Measurements from ENCODE around the gene ZNF648.

Gene ZNF648

DNA sequence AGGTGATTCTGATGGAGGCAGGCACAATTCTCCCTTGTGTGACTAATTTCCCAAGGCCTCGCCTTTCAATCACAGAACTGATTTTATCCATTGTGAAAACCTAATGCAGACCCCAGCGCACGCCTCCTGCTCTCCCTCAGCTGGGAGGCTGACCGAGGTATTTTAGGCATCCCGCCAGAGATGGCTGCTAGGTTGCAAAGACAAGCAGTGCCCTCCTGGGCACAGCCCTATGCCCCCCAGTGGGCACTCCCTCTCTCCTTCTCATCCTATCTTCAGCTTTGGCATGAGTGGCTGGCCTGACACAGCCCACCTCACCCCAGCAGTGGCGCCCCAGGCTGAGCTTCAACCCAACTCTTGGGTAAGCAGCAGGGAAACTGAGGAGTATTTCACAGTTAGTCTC is 24.2 kb upstream of the ZNF648 start:
- H3K9me3 Mint-ChIP-seq = no peaks in the 10 kb centered on the region
- H3K27me3 Mint-ChIP-seq = no peaks in the 10 kb centered on the region
- no peak overlapping the region for H3K4me3 Mint-ChIP-seq
- no peaks in the 10 kb centered on the region for H3K36me3 Mint-ChIP-seq (ENCODE audit: low read depth)
- no peak overlapping the region for H3K27ac Mint-ChIP-seq
- H3K4me1 Mint-ChIP-seq (ENCODE audit: low read depth) = peaks cover 29% of the 10 kb centered on the region

DNA sequence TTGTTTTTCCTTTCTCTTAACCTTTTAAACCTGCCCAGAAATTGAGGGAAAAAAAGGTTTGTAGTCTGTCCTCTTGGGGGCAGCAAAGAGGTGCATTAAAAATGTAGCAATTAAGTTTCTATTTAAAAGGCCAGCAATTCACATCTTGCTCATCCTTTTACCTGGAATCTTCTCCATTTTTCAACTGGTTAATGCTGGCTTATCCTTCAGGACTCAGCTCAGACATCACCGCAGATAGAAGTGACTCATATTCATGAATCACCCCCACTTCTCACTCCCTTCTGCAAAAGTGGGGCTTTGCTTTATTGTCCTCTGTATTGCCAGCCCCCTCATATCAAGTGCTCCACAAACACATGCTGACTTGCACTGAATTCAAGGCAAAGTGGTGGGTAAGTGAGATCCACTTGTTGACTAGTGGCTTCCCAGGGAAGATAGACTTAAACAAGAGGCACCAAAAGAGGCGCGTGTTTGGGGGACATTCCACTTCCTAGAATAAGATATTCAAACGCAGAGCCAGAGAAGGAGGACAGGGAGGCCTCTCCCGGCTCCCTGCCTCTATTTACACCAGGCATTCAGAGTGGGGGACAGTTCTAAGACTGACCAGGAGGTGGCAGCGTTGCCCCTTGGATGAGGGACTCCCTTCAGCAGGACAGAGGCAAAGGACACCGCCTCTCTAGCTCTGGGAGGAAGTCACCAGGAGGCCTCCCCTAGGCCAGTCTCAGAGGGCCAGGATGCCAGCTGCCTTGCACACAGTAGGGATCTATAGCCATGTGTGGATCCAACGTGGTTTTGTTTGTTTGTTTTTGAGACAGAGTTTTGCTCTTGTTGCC is 23.2 kb upstream of the ZNF648 start:
- Mint-ChIP-seq H3K36me3 (ENCODE audit: low read depth) (no peaks in the 10 kb centered on the region), H3K9me3 (no peaks in the 10 kb centered on the region), H3K27ac (no peak overlapping the region), H3K4me3 (no peak overlapping the region), H3K4me1 (ENCODE audit: low read depth) (peaks cover 29% of the 10 kb centered on the region), H3K27me3 (no peaks in the 10 kb centered on the region)

- H3K27me3 Mint-ChIP-seq = no peaks in the 10 kb centered on the region
- no peak overlapping the region for H3K4me3 Mint-ChIP-seq
- H3K4me1 Mint-ChIP-seq (ENCODE audit: low read depth) = peaks cover 29% of the 10 kb centered on the region
- no peak overlapping the region for H3K27ac Mint-ChIP-seq
- no peaks in the 10 kb centered on the region for H3K9me3 Mint-ChIP-seq
- H3K36me3 Mint-ChIP-seq (ENCODE audit: low read depth) = no peaks in the 10 kb centered on the region
These were observed 22.5 kb upstream of the ZNF648 start for GRCh38 chr1:182083851-182084486.

- H3K4me1 Mint-ChIP-seq (ENCODE audit: low read depth) = peaks cover 8% of the 10 kb centered on the region
- no peaks in the 10 kb centered on the region for H3K36me3 Mint-ChIP-seq (ENCODE audit: low read depth)
- no peaks in the 10 kb centered on the region for H3K27me3 Mint-ChIP-seq
- no peak overlapping the region for H3K4me3 Mint-ChIP-seq
- no peaks in the 10 kb centered on the region for H3K9me3 Mint-ChIP-seq
- no peak overlapping the region for H3K27ac Mint-ChIP-seq
These were observed 19.6 kb upstream of the ZNF648 start for GRCh38 chr1:182080955-182081582.

GRCh38 chr1:182080040-182080439 is 18.5 kb upstream of the ZNF648 start:
- no peaks in the 10 kb centered on the region for H3K27me3 Mint-ChIP-seq

GRCh38 chr1:182071924-182072323 is 10.4 kb upstream of the ZNF648 start:
- Mint-ChIP-seq H3K27me3 (peaks cover 25% of the 10 kb centered on the region), H3K27ac (no peak overlapping the region), H3K36me3 (ENCODE audit: low read depth) (no peaks in the 10 kb centered on the region), H3K4me1 (ENCODE audit: low read depth) (no peaks in the 10 kb centered on the region), H3K9me3 (no peaks in the 10 kb centered on the region), H3K4me3 (no peak overlapping the region)

More at GRCh38 chr1:182080040-182080439, 18.5 kb upstream of the ZNF648 start:
- Mint-ChIP-seq H3K9me3 (no peaks in the 10 kb centered on the region), H3K4me1 (ENCODE audit: low read depth) (peaks cover 7% of the 10 kb centered on the region), H3K4me3 (no peak overlapping the region), H3K36me3 (ENCODE audit: low read depth) (no peaks in the 10 kb centered on the region), H3K27ac (no peak overlapping the region)

DNA sequence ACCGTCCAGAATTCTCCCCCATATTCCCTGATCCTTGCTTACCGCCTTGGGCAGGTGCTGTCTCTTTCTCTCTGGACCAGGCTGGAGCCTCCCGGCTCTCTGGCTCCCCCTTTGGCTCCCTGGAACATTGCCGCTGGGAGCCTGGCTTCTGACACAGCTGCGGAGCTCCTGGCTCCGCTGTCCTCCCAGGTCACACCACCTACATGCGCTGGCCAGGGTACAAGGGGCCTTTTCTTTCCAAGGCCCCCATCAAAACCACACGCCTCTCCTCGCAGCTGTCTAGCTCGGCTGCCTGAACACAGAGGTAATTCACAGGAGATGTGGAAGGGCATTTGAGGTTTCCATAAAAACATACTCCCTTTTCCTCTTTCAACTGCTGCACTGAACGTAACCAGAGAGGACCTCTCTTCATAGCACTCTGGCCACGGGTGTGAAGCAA is 7.5 kb upstream of the ZNF648 start:
- no peak overlapping the region for H3K27ac Mint-ChIP-seq
- peaks cover 30% of the 10 kb centered on the region for H3K27me3 Mint-ChIP-seq
- no peaks in the 10 kb centered on the region for H3K9me3 Mint-ChIP-seq
- no peaks in the 10 kb centered on the region for H3K36me3 Mint-ChIP-seq (ENCODE audit: low read depth)
- H3K4me3 Mint-ChIP-seq = no peak overlapping the region
- no peaks in the 10 kb centered on the region for H3K4me1 Mint-ChIP-seq (ENCODE audit: low read depth)

DNA sequence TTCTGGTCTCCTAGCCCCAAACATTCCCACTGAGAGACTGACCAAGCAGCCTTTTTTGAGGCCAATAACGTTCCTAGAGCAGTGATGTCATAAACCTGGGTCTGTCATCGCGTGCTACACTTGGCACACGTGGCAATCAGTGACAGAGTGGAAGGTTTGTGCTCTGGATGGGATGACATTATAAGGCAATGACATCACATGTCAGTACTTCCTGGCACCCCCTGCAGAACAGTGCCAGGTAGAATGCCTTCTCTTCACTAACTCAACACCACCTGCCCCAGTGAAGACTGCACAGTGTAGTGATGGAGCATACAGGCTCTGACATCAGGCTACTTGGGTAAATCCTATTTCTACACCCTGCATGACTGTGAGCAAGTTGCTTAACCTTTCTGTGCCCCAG is 5.4 kb upstream of the ZNF648 start:
- no peak overlapping the region for H3K27ac Mint-ChIP-seq
- H3K4me3 Mint-ChIP-seq = no peak overlapping the region
- no peaks in the 10 kb centered on the region for H3K9me3 Mint-ChIP-seq
- peaks cover 48% of the 10 kb centered on the region for H3K27me3 Mint-ChIP-seq
- no peaks in the 10 kb centered on the region for H3K4me1 Mint-ChIP-seq (ENCODE audit: low read depth)
- no peaks in the 10 kb centered on the region for H3K36me3 Mint-ChIP-seq (ENCODE audit: low read depth)

GRCh38 chr1:182065126-182065845 is 3.8 kb upstream of the ZNF648 start:
- peaks cover 50% of the 10 kb centered on the region for H3K27me3 Mint-ChIP-seq
- no peak overlapping the region for H3K4me3 Mint-ChIP-seq
- H3K36me3 Mint-ChIP-seq (ENCODE audit: low read depth) = no peaks in the 10 kb centered on the region
- H3K4me1 Mint-ChIP-seq (ENCODE audit: low read depth) = no peaks in the 10 kb centered on the region
- no peaks in the 10 kb centered on the region for H3K9me3 Mint-ChIP-seq
- H3K27ac Mint-ChIP-seq = no peak overlapping the region

GRCh38 chr1:182064611-182065010 is 3.1 kb upstream of the ZNF648 start:
- Mint-ChIP-seq H3K9me3 (no peaks in the 10 kb centered on the region), H3K27ac (no peak overlapping the region), H3K27me3 (peaks cover 52% of the 10 kb centered on the region), H3K4me1 (ENCODE audit: low read depth) (no peaks in the 10 kb centered on the region), H3K36me3 (ENCODE audit: low read depth) (no peaks in the 10 kb centered on the region), H3K4me3 (no peak overlapping the region)

DNA sequence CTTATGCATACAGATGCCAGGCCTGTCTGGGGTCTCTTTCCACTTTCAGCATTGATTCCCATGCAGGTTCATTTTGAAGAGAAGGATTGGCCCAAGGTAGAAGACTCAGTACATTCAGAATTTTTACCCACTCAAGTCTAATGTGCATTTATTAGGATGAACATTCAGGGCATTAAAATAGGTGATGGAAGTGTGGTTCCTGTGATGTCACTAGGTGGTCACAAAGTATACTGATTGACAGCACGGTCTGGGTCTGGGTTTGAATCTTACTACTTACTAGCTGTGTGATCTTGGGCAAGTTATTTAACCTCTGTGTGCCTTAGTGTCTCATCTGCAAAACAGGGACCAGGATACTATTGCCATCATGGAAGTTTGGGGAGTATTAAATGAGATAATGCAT is 711 bp upstream of the ZNF648 start:
- Mint-ChIP-seq H3K4me1 (ENCODE audit: low read depth) (no peaks in the 10 kb centered on the region), H3K36me3 (ENCODE audit: low read depth) (no peaks in the 10 kb centered on the region), H3K27me3 (peaks cover 47% of the 10 kb centered on the region), H3K4me3 (no peak overlapping the region), H3K27ac (no peak overlapping the region), H3K9me3 (no peaks in the 10 kb centered on the region)

DNA sequence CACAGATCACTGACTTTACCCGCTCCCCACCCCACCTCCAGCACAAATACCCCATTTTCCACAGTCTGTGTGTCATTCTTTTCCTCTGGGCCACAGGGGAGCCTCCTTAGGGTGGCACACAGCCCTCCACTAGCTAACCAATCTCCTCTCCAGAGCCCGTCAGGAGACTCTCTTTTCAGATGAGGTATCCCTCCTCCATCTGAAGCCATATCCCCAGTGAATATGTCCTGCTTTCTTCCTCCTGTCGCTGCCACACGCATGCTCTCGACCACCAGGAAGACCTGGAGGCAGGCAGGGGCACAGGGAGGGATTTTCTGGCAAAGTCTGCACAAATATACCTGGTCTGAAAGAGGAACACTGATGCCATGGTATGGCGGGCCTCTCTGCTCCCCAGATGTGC is 635 bp downstream of the ZNF648 start:
- H3K9me3 Mint-ChIP-seq = no peaks in the 10 kb centered on the region
- no peak overlapping the region for H3K4me3 Mint-ChIP-seq
- H3K36me3 Mint-ChIP-seq (ENCODE audit: low read depth) = no peaks in the 10 kb centered on the region
- no peak overlapping the region for H3K27ac Mint-ChIP-seq
- peaks cover 56% of the 10 kb centered on the region for H3K27me3 Mint-ChIP-seq
- H3K4me1 Mint-ChIP-seq (ENCODE audit: low read depth) = no peaks in the 10 kb centered on the region

GRCh38 chr1:182059936-182060335 is 1.6 kb downstream of the ZNF648 start:
- Mint-ChIP-seq H3K36me3 (ENCODE audit: low read depth) (no peaks in the 10 kb centered on the region), H3K27me3 (peaks cover 56% of the 10 kb centered on the region), H3K4me1 (ENCODE audit: low read depth) (no peaks in the 10 kb centered on the region), H3K27ac (no peak overlapping the region), H3K4me3 (no peak overlapping the region), H3K9me3 (no peaks in the 10 kb centered on the region)

- Mint-ChIP-seq H3K4me1 (ENCODE audit: low read depth) (no peaks in the 10 kb centered on the region), H3K27me3 (peaks cover 36% of the 10 kb centered on the region), H3K9me3 (no peaks in the 10 kb centered on the region), H3K36me3 (ENCODE audit: low read depth) (no peaks in the 10 kb centered on the region), H3K27ac (no peak overlapping the region), H3K4me3 (no peak overlapping the region)
These were observed 4.7 kb downstream of the ZNF648 start for GRCh38 chr1:182056601-182057366.

All from stimulated activated naive CD8-positive, alpha-beta T cell treated with anti-CD3 and anti-CD28 coated beads, Interleukin-15, Interleukin-2, amounts not matched to agents 100 ng/mL and 50 ng/mL, for 24 hours (primary cell).